ENCODE results near the gene FZR1. TPM values are rescaled to one million over a fixed set of nuclear protein-coding genes. Genes with fewer than 3 reads are reported as not detected.

The FZR1 gene
- total and polyA plus RNA-seq, 2 of the 8 experiments (the other 6 are each of a cell fraction or from before 2014, with no cell fraction given): 21.6 to 35.5 TPM

DNA sequence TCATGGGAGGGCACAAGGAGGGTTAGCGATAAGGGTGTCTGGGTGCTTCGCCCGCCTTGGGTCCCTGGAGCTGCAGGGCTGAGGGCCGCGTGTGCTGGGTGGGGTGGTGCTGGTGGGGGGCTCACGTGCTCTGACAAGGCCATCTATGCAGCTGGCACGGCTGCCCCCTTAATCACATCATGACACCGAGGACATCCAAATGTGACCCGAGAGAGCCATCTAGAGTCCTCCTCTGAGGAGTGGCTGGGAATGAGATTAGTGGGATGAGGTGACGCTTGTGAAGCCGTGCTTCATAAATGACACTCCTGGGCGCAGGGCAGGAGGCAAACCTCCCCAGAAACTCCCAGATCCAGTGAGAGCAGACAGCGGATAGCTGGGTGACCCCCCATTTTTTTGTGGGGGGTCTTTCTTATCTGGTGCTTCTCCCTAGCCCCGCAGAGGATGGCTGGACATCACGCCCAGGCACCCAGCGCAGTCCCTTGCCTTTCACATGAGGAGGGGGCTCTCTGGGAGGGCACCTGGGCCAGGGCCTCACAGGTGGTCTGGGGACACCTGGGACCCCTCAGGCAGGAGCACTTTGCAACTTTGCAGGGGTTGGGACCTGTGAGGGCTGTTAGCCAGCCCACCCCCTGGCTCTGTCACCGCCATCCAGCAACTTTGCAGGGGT is 6.6 kb downstream of the FZR1 start:
- H3K14ac ChIP-seq (ENCODE audit: insufficient read length): no peak overlapping the region
- TF ChIP-seq NRF1 (IDR thresholded peaks at IDR 0.05; ENCODE audit: low read depth, low read length) (no peak), POLR2AphosphoS5 (IDR thresholded peaks at IDR 0.05; ENCODE audit: low read depth, low read length) (no peak)

More for the DNA sequence above, 6.6 kb downstream of the FZR1 start:
- no peak overlapping the region for H2BK15ac ChIP-seq (ENCODE audit: low read length)
- DNase-seq (ENCODE audit: low read depth in 1 of 2, low spot score in 2 of 2) (no peak), FAIRE-seq (no peak)
- no peak overlapping the region for H2BK5ac ChIP-seq (ENCODE audit: low read depth, low read length)
- no peak overlapping the region for H2AFZ ChIP-seq (ENCODE audit: low read length)
- H4K5ac ChIP-seq (ENCODE audit: insufficient read length, low read depth, low read length): no peak overlapping the region
- no peak overlapping the region for H2BK120ac ChIP-seq (replicated peaks; ENCODE audit: low read depth, low read length)
- H4K20me1 ChIP-seq (replicated peaks in 1 of 2; ENCODE audit: control insufficient read depth in 1 of 2, insufficient read depth in 2 of 2, low read length in 2 of 2): peaks cover 15 to 34% of the 10 kb centered on the region in 2 experiments
- no peaks in the 10 kb centered on the region for H3K27me3 ChIP-seq (replicated peaks in 1 of 4; ENCODE audit: control insufficient read depth in 3 of 4, extremely low read depth in 1 of 4, insufficient read depth in 3 of 4, low read length in 3 of 4)
- CTCF ChIA-PET (ENCODE audit: partially characterized antibody): interaction anchor here (0.9 to 2.2 kb wide), 7 partner anchors 9 to 384 kb away, joined by 3 to 8 read pairs (median 5); partner anchors contain the start of gene TEKTIP1
- H3K56ac ChIP-seq (replicated peaks; ENCODE audit: insufficient read length, low read depth, low read length): no peak overlapping the region
- 91% methylated on average over 11 of the region's 17 CpGs; no CpG with 5 or more reads in 1 of the 2 experiments for whole genome bisulfite sequencing, 2 experiments (ENCODE audit: extremely low coverage in 1 of 2, insufficient coverage in 1 of 2, insufficient read length in 1 of 2, insufficient replicate concordance in 2 of 2, low coverage in 1 of 2, low lambda C conversion rate in 2 of 2, missing lambda C conversion rate in 1 of 2)
- H3K27ac ChIP-seq (ENCODE audit: low read depth, low read length): 0 out of 2 replicates have a peak overlapping the region, but pooled peaks have one; percentile 19
- no peak overlapping the region for H3K4me2 ChIP-seq (ENCODE audit: insufficient read depth in 1 of 2, low read depth in 2 of 2, low read length in 2 of 2)
- no peak overlapping the region; the same call in 1 of the 2 replicates for H4K8ac ChIP-seq (ENCODE audit: extremely low read depth, insufficient read depth, low read length)
- no peak overlapping the region for H2BK20ac ChIP-seq (ENCODE audit: low read length)
- peaks cover 2% of the 10 kb centered on the region; the same call in 1 of the 2 replicates for H3K23me2 ChIP-seq (ENCODE audit: low read depth, low read length)
- no peaks in the 10 kb centered on the region for H3K9me3 ChIP-seq (ENCODE audit: insufficient read depth in 2 of 2, low read depth in 1 of 2, low read length in 1 of 2)
- H3K23ac ChIP-seq (ENCODE audit: insufficient read length): no peak overlapping the region
- H3K36me3 ChIP-seq (ENCODE audit: control insufficient read depth in 2 of 4, insufficient read depth in 4 of 4, low read length in 3 of 4): no peaks in the 10 kb centered on the region; a peak in 2 of 8 replicates
- H2BK12ac ChIP-seq (ENCODE audit: low read depth, low read length): no peak overlapping the region
- H3K79me2 ChIP-seq (ENCODE audit: control insufficient read depth in 1 of 2, insufficient read depth in 2 of 2, low read length in 2 of 2): peaks cover 0 to 82% of the 10 kb centered on the region in 2 experiments; a peak in 2 of 4 replicates
- no peak overlapping the region for H3K18ac ChIP-seq (ENCODE audit: extremely low read depth, low read length)
- H3K4ac ChIP-seq (replicated peaks; ENCODE audit: insufficient read length, low read depth, low read length): no peak overlapping the region
- H3K4me3 ChIP-seq (ENCODE audit: extremely low read depth in 1 of 4, insufficient read depth in 2 of 4, low read depth in 3 of 4, low read length in 4 of 4): no peak overlapping the region
- no peak overlapping the region for H3K9ac ChIP-seq (replicated peaks in 1 of 4; ENCODE audit: extremely low read depth in 1 of 4, low read depth in 3 of 4, low read length in 3 of 4)
- peaks cover 0 to 7% (median 4%) of the 10 kb centered on the region in 4 experiments; a peak in 6 of 7 replicates for H3K4me1 ChIP-seq (replicated peaks in 1 of 4; ENCODE audit: control insufficient read depth in 3 of 4, insufficient read depth in 4 of 4, low read length in 3 of 4)
- H2AK5ac ChIP-seq (ENCODE audit: low read depth, low read length): no peak overlapping the region
- no peak overlapping the region for H4K91ac ChIP-seq (replicated peaks; ENCODE audit: insufficient read length, low read length)
- POLR2A ChIA-PET (ENCODE audit: partially characterized antibody): interaction anchor here (1.2 to 1.6 kb wide), 3 partner anchors 8 to 26 kb away, joined by 5 to 7 read pairs (median 5); partner anchors contain the start of gene TEKTIP1
- peaks cover 41% of the 10 kb centered on the region for H3K79me1 ChIP-seq (ENCODE audit: low read depth, low read length)
